IMR-90 (cell line): Measurements from ENCODE around the gene RPE. TPM values are rescaled to one million over a fixed set of nuclear protein-coding genes. Genes with fewer than 3 reads are reported as not detected.

Experiments used
- ATAC-seq: fragments of 200-7000 bp; cut with Tn5 transposase; 2 replicates; pipeline ENCODE4 v1.9.1; 2020; ENCODE audit warnings: low read depth, mild to moderate bottlenecking, moderate library complexity
- BruUV-seq: library from RNA; stranded (reverse); fragments of 400-500 nt; replicated peaks from 2 replicates; lab custom pipeline; 2021; lab: Mats Ljungman, UMichigan
- CTCF ChIA-PET: fragments of 300-600 bp; formaldehyde crosslinking; extraction: SDS; loops from one replicate; lab custom pipeline; 2021; ENCODE audit warnings: antibody characterized with exemption; lab: Yijun Ruan, JAX
- POLR2A ChIA-PET: fragments of 300-600 bp; sonication (Branson Sonifier 250); formaldehyde crosslinking; loops from one replicate; lab custom pipeline; 2022; ENCODE audit warnings: antibody characterized with exemption; ENCODE audit not compliant: unreplicated experiment; lab: Charles Lee
- DNase-seq: peaks from one replicate; pipeline ENCODE4 v3.0.0; 2013
- H2AFZ ChIP-seq: replicated peaks from 2 replicates; pipeline ENCODE3; 2013; ENCODE audit warnings: low read length, mild to moderate bottlenecking; ENCODE audit not compliant: poor library complexity
- H2AK5ac ChIP-seq: 2 replicates; pipeline ENCODE4 v1.6.1; 2013; ENCODE audit warnings: low read depth, low read length, inconsistent platforms
- H2AK9ac ChIP-seq: replicated peaks from 2 replicates; pipeline ENCODE3; 2013; ENCODE audit warnings: mild to moderate bottlenecking, low read depth, low read length, moderate library complexity; ENCODE audit not compliant: poor library complexity
- H2BK120ac ChIP-seq: 2 replicates; pipeline ENCODE4 v1.6.1; 2013; ENCODE audit warnings: low read depth, low read length, inconsistent platforms
- H2BK15ac ChIP-seq: 3 replicates; pipeline ENCODE4 v1.6.1; 2013; ENCODE audit warnings: low read depth, low read length, inconsistent platforms
- H2BK20ac ChIP-seq: 2 replicates; pipeline ENCODE4 v1.6.1; 2013; ENCODE audit warnings: low read depth, mild to moderate bottlenecking, inconsistent platforms, low read length, moderate library complexity
- H2BK5ac ChIP-seq: 2 replicates; pipeline ENCODE4 v1.6.1; 2013; ENCODE audit warnings: mild to moderate bottlenecking, low read depth, low read length, inconsistent platforms; ENCODE audit not compliant: poor library complexity, severe bottlenecking
- H3K14ac ChIP-seq: replicated peaks from 2 replicates; pipeline ENCODE4 v1.6.1; 2013; ENCODE audit warnings: low read depth, low read length, inconsistent platforms
- H3K18ac ChIP-seq: 2 replicates; pipeline ENCODE4 v1.6.1; 2013; ENCODE audit warnings: low read depth, low read length, control low read depth
- H3K23ac ChIP-seq: 2 replicates; pipeline ENCODE4 v1.6.1; 2013; ENCODE audit warnings: low read depth, low read length, inconsistent platforms
- H3K27ac ChIP-seq: 2 replicates; pipeline ENCODE4 v1.5.1; 2013; ENCODE audit warnings: mild to moderate bottlenecking, control low read depth, low read length; ENCODE audit not compliant: insufficient read depth
- H3K27me3 ChIP-seq: 2 replicates; pipeline ENCODE4 v1.6.1; 2013; ENCODE audit warnings: low read length; ENCODE audit not compliant: control insufficient read depth, insufficient read depth
- H3K36me3 ChIP-seq: 2 replicates; pipeline ENCODE4 v1.6.1; 2013; ENCODE audit warnings: low read length, mixed read lengths; ENCODE audit not compliant: control insufficient read depth, insufficient read depth
- H3K4ac ChIP-seq: 2 replicates; pipeline ENCODE4 v1.6.1; 2013; ENCODE audit warnings: low read depth, low read length, inconsistent platforms
- H3K4me1 ChIP-seq: 2 replicates; pipeline ENCODE4 v1.6.1; 2013; ENCODE audit warnings: low read length, mixed read lengths; ENCODE audit not compliant: control insufficient read depth, insufficient read depth
- H3K4me2 ChIP-seq: 2 replicates; pipeline ENCODE4 v1.6.1; 2013; ENCODE audit warnings: low read depth, mild to moderate bottlenecking, control low read depth, low read length, moderate library complexity
- H3K4me3 ChIP-seq: 2 replicates; pipeline ENCODE4 v1.5.1; 2013; ENCODE audit warnings: low read depth, mild to moderate bottlenecking, control low read depth, low read length, moderate library complexity; ENCODE audit not compliant: insufficient read depth
- H3K56ac ChIP-seq: 2 replicates; pipeline ENCODE4 v1.6.1; 2013; ENCODE audit warnings: low read length, inconsistent platforms; ENCODE audit not compliant: insufficient read depth; ENCODE audit errors: extremely low read depth
- H3K79me1 ChIP-seq, 2 experiments: 2 replicates each; pipeline ENCODE4 v1.6.1; 2013; ENCODE audit warnings: low read length in 2 of 2, inconsistent platforms in 1 of 2, low read depth in 1 of 2
- H3K9ac ChIP-seq: 2 replicates; pipeline ENCODE4 v1.6.1; 2013; ENCODE audit warnings: low read depth, low read length, control low read depth
- H3K9me1 ChIP-seq: 2 replicates; pipeline ENCODE4 v1.6.1; 2013; ENCODE audit warnings: low read length, inconsistent platforms; ENCODE audit not compliant: insufficient read depth
- H3K9me3 ChIP-seq: 2 replicates; pipeline ENCODE4 v1.6.1; 2013; ENCODE audit warnings: low read length; ENCODE audit not compliant: control insufficient read depth, insufficient read depth
- H4K20me1 ChIP-seq: 2 replicates; pipeline ENCODE4 v1.6.1; 2013; ENCODE audit warnings: low read length, inconsistent platforms; ENCODE audit not compliant: insufficient read depth
- H4K5ac ChIP-seq: 2 replicates; pipeline ENCODE4 v1.6.1; 2013; ENCODE audit warnings: mild to moderate bottlenecking, low read depth, low read length, control low read depth
- H4K8ac ChIP-seq, 2 experiments: 2 replicates each; pipeline ENCODE4 v1.6.1; 2013; ENCODE audit warnings: low read depth in 2 of 2, low read length in 2 of 2, control low read depth in 1 of 2, inconsistent platforms in 1 of 2
- H4K91ac ChIP-seq: 2 replicates; pipeline ENCODE4 v1.6.1; 2013; ENCODE audit warnings: low read depth, low read length, inconsistent platforms; ENCODE audit not compliant: insufficient read depth
- BHLHE40 ChIP-seq: fragments of 150-350 bp; IDR thresholded peaks from 2 replicates; pipeline ENCODE4 v1.6.1; 2016; ENCODE audit warnings: mild to moderate bottlenecking, low read depth, low read length
- CEBPB ChIP-seq: IDR thresholded peaks from 2 replicates; pipeline ENCODE4 v1.6.1; 2012; ENCODE audit warnings: low read depth, low read length, improper control_type of control experiment
- WGBS, 2 experiments: methylation state at CpG; one replicate each; pipeline versions ENCODE4 v1.1.5 to v1.1.7; 2013; ENCODE audit warnings: missing lambda C conversion rate in 2 of 2; ENCODE audit not compliant: insufficient read length in 1 of 2; ENCODE audit errors: extremely low coverage in 2 of 2; 5-methylcytosine and 5-hydroxymethylcytosine counted together
- dilution Hi-C: fragments of 300-500 bp; cut with HindIII; formaldehyde crosslinking; loops from one replicate; pipeline ENCODE4 v1.14.3; 2018; ENCODE audit warnings: low sequenced_read_pairs; ENCODE audit not compliant: unreplicated experiment
- in situ Hi-C: fragments of 300-500 bp; cut with MboI; formaldehyde crosslinking; loops from 3 replicates; pipeline ENCODE4 v1.14.3; 2019; ENCODE audit warnings: low sequenced_read_pairs, inconsistent platforms, mixed read lengths
- intact Hi-C: fragments of 100-400 bp; cut with micrococcal nuclease; formaldehyde crosslinking; loops from 2 replicates; pipeline ENCODE4 v1.10.0; 2022
- polyA plus RNA-seq, 3 experiments: library from polyadenylated mRNA; depleted of rRNA; stranded (reverse); fragments of >200 nt; gene quantifications; 2 replicates each; pipeline ENCODE4 v1.2.3, GENCODE V29; 2012; ENCODE audit warnings: low replicate concordance in 1 of 3
- total RNA-seq: library from RNA; depleted of rRNA; stranded (reverse); fragments of >200 nt; gene quantifications from 2 replicates; pipeline ENCODE4 v1.2.3, GENCODE V29; 2012

RPE gene
- total and polyA plus RNA-seq, 2 of the 4 experiments (the other 2 are of a cell fraction), result 66.7 to 339 TPM

DNA sequence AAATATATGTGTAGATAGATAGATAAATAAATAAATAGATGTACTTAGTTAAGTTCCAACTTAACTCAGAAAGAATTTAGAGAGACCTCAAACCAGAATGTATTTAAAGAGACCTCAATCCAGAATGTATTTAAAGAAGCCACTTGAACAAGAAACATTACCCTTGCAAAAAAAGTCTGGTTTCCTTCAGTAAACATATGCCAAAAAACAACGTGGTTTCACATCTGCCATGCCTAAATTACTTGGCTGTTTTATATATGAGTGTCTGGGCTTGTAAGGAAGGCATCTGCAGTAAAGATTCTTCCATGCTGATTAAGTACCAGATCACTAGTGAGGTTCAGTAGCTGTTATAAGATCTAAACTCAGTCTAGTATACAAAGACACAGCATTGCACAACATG lies 29.1 kb upstream of the RPE start:
- Histone ChIP-seq H3K9me3 (no peaks in the 10 kb centered on the region), H3K56ac (no peak overlapping the region), H3K4me2 (no peak overlapping the region), H2AFZ (no peak overlapping the region), H4K5ac (no peak overlapping the region), H3K9me1 (no peaks in the 10 kb centered on the region), H2BK120ac (no peak overlapping the region), H3K27ac (no peak overlapping the region), H3K14ac (no peak overlapping the region), H4K8ac (no peak overlapping the region), H3K36me3 (no peaks in the 10 kb centered on the region), H3K23ac (no peak overlapping the region), H4K20me1 (no peaks in the 10 kb centered on the region), H3K27me3 (no peaks in the 10 kb centered on the region; the same call in 1 of the 2 replicates), H3K4me1 (no peaks in the 10 kb centered on the region), H2BK15ac (no peak overlapping the region), H3K9ac (no peak overlapping the region), H3K18ac (no peak overlapping the region), H3K4me3 (no peak overlapping the region), H3K4ac (no peak overlapping the region), H3K79me1 (no peaks in the 10 kb centered on the region), H2BK20ac (no peak overlapping the region), H2AK9ac (no peak overlapping the region), H2AK5ac (no peak overlapping the region), H2BK5ac (no peak overlapping the region), H4K91ac (no peak overlapping the region)
- dilution Hi-C loops, result no loop called here
- in situ Hi-C loops, result loop anchor here (10.0 to 25.0 kb wide), 3 partner anchors 421 to 1586 kb away; no protein-coding TSS in a partner anchor
- ChIA-PET POLR2A (no interaction called here), CTCF (interaction anchor here (1.5 kb wide), 1 partner anchor 223 kb away, joined by 6 read pairs; no protein-coding TSS in a partner anchor)
- ATAC-seq (no peak), DNase-seq (no peak)
- intact Hi-C loops, result no loop called here
- no CpG with 5 or more reads among the region's 1 CpG for WGBS, 2 experiments
- BruUV-seq, result no TSS peak
- TF ChIP-seq BHLHE40, result no peak
- TF ChIP-seq CEBPB, result 0 out of 2 replicates have a peak, but pooled peaks have one; percentile 7
